BLaER1 treated with 17β-estradiol and CSF1 and Interleukin-3, amounts not matched to agents 10 nM and 100 nM (cell line): ENCODE data around the gene IL18RAP.

Experiments
- H3K27ac ChIP-seq, 11 experiments: shearing (Covaris generic); formaldehyde crosslinking; 2 replicates each; pipeline ENCODE4 v1.8.1; 2022
- H3K27me3 ChIP-seq, 11 experiments: shearing (Covaris generic); formaldehyde crosslinking; 2 replicates each; pipeline ENCODE4 v1.8.1; 2022
- H3K36me3 ChIP-seq, 11 experiments: shearing (Covaris generic); formaldehyde crosslinking; 2 replicates each; pipeline ENCODE4 v1.8.1; 2022
- H3K4me1 ChIP-seq, 10 experiments: shearing (Covaris generic); formaldehyde crosslinking; 2 replicates each; pipeline ENCODE4 v1.8.1; 2022
- H3K4me2 ChIP-seq, 11 experiments: shearing (Covaris generic); formaldehyde crosslinking; 2 replicates each; pipeline ENCODE4 v1.8.1; 2022
- H3K4me3 ChIP-seq, 10 experiments: shearing (Covaris generic); formaldehyde crosslinking; 2 replicates each; pipeline ENCODE4 v1.8.1; 2022
- H3K9ac ChIP-seq, 11 experiments: shearing (Covaris generic); formaldehyde crosslinking; 2 replicates each; pipeline ENCODE4 v1.8.1; 2022
- H3K9me3 ChIP-seq, 11 experiments: shearing (Covaris generic); formaldehyde crosslinking; replicated peaks in 1 of 11; 2 replicates each; pipeline ENCODE4 v1.8.1; 2022
- H4K20me1 ChIP-seq, 11 experiments: shearing (Covaris generic); formaldehyde crosslinking; 2 replicates each; pipeline ENCODE4 v1.8.1; 2022
- Cebpa-rat ChIP-seq, 11 experiments: shearing (Covaris generic); IDR thresholded peaks; 2 replicates each; pipeline ENCODE4 v1.8.1; 2022

IL18RAP gene

DNA sequence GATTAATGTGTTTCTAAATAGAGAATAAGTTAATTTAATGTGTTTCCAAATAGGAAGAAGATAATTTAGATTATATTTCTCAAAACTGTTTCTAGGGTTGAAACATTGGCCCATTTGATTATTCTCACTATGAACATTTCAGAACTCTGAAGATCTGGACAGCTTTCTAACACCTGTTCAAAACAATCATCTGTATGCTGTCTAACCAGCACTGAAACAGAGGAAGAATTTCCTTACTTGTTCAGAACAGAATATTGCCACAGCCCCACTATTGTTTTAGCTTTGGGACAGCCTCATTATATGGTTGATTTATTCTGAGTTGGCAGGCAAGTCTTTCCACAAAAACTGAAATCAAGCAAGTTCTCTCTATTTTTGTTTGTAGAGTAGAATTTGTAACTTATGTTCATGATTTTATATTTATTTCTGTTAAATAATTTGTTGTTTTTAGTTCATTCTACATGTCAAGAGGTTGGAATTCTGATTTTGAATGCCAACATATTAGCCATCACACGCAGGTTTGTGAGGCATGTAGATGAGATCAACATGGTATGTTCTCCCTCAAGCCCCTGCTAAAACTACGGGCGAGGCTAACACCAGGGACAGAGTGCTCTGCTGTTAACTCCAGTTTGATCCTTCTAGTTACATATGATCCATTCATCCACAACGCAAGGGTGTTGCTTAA, 11.2 kb downstream of the IL18RAP start:
- H3K9ac ChIP-seq = no peak overlapping the region
- no peak overlapping the region for H3K27ac ChIP-seq
- no peaks in the 10 kb centered on the region for H3K27me3 ChIP-seq
- no peak overlapping the region for H3K4me3 ChIP-seq
- H3K4me2 ChIP-seq = no peak overlapping the region
- TF ChIP-seq Cebpa-rat (IDR thresholded peaks at IDR 0.05) = no peak
- 0 out of 22 replicates have a peak, but pooled peaks cover 0 to 6% (median 0%) of the 10 kb centered on the region in 11 experiments for H3K9me3 ChIP-seq
- no peaks in the 10 kb centered on the region for H4K20me1 ChIP-seq
- no peaks in the 10 kb centered on the region for H3K36me3 ChIP-seq
- H3K4me1 ChIP-seq = peaks cover 38 to 49% (median 42%) of the 10 kb centered on the region in 10 experiments

DNA sequence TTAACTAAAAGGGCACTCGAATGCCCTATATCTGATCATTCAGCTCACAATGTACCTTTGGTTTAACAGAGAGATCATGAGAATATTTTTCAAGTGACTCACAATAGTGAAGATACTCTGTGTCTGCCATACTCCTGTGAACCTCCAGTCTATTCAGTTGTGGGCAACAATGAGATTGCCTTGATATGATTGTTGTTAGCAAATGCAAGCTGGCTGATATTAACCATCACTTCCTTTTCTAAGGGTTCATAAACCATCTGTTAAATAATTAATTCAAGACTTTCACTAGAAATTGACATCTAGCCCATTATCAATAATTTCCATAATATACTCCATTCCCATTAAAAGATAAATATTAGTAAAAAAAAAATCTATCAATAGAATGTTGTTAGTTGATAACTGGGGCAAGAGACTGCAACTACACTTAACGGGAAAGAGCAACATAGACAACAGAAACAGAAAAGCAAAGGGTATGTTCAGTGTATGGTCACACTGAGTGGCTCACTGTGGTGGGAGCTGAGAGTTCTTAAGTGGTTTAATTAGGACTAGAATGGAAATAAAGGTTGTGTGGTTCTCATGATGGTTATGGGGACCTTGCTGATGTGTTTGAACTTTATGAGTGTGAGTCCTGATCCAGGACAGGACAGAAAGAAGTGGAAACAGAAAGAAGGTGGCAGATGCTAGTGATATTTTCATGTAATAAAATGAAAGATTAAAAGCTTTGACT, 11.9 kb downstream of the IL18RAP start:
- H3K4me3 ChIP-seq = no peak overlapping the region
- peak overlapping the region; percentile 67 to 87 (median 75); a peak in 18 of 22 replicates for H3K4me2 ChIP-seq
- no peak overlapping the region for H3K27ac ChIP-seq
- H3K9ac ChIP-seq = no peak overlapping the region
- H3K36me3 ChIP-seq = no peaks in the 10 kb centered on the region
- TF ChIP-seq Cebpa-rat (IDR thresholded peaks at IDR 0.05) = no peak
- 0 out of 22 replicates have a peak, but pooled peaks cover 0 to 6% (median 0%) of the 10 kb centered on the region in 11 experiments for H3K9me3 ChIP-seq
- H3K4me1 ChIP-seq = peaks cover 38 to 53% (median 43%) of the 10 kb centered on the region in 10 experiments
- H4K20me1 ChIP-seq = no peaks in the 10 kb centered on the region
- no peaks in the 10 kb centered on the region for H3K27me3 ChIP-seq

DNA sequence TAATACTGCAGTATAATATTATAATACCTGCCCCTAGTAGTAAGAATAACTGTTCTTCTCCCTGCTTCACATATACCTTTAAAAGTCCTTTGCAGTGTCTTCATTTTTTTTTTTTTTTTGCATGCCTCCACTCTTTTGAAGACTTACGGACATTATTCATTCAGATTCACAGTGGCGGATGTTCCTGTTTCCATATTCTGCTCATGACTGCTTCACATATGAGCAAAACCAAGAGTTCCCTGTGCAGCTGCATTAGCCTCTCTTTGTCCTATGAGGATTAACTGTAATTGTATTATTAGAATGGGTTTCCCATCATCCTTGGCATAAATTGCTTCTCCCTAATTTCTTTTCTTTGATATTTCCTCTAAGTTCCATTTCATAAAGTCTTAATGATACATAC, 12.8 kb downstream of the IL18RAP start:
- Histone ChIP-seq H3K36me3 (no peaks in the 10 kb centered on the region), H3K9ac (peak overlapping the region in 2 of 11 experiments; percentile 34 to 48; a peak in 2 of 22 replicates)

DNA sequence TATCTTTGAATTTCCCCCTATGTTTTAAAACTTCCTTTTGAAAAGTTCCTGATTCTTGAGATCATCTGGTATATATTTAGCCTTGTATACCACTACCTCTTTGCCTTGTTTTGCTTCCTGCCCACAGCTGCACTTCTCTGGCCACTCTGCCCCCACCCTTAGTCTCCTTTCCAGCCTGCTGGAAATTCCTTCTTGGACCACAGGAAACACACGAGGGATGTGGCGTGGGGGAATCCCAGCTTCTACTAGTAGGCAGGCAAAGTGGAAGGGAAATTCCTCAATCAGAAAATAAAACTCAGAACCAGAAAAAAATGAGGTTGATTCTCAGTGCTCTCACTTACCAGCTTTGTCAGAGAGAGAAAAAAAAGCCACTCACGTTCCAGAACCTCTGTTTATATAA, 13.4 kb downstream of the IL18RAP start:
- Histone ChIP-seq H3K9ac (peak overlapping the region in 3 of 11 experiments; percentile 34 to 48 (median 42); a peak in 3 of 22 replicates), H3K27me3 (no peaks in the 10 kb centered on the region), H3K4me2 (peak overlapping the region; percentile 67 to 87 (median 75)), H3K36me3 (no peaks in the 10 kb centered on the region), H3K4me3 (no peak overlapping the region), H3K4me1 (peaks cover 38 to 53% (median 43%) of the 10 kb centered on the region in 10 experiments), H3K9me3 (0 out of 22 replicates have a peak, but pooled peaks cover 0 to 6% (median 0%) of the 10 kb centered on the region in 11 experiments), H4K20me1 (no peaks in the 10 kb centered on the region), H3K27ac (peak overlapping the region in 10 of 11 experiments; percentile 24 to 63 (median 43); a peak in 14 of 22 replicates)
- TF ChIP-seq Cebpa-rat (IDR thresholded peaks at IDR 0.05) = no peak

More for the DNA sequence above, 12.8 kb downstream of the IL18RAP start:
- Histone ChIP-seq H4K20me1 (no peaks in the 10 kb centered on the region), H3K4me3 (no peak overlapping the region), H3K27ac (peak overlapping the region in 9 of 11 experiments; percentile 24 to 63 (median 40); a peak in 12 of 22 replicates), H3K9me3 (0 out of 22 replicates have a peak, but pooled peaks cover 0 to 6% (median 0%) of the 10 kb centered on the region in 11 experiments), H3K4me2 (peak overlapping the region; percentile 67 to 87 (median 75)), H3K27me3 (no peaks in the 10 kb centered on the region), H3K4me1 (peaks cover 38 to 53% (median 43%) of the 10 kb centered on the region in 10 experiments)
- no peak for TF ChIP-seq Cebpa-rat (IDR thresholded peaks at IDR 0.05)

DNA sequence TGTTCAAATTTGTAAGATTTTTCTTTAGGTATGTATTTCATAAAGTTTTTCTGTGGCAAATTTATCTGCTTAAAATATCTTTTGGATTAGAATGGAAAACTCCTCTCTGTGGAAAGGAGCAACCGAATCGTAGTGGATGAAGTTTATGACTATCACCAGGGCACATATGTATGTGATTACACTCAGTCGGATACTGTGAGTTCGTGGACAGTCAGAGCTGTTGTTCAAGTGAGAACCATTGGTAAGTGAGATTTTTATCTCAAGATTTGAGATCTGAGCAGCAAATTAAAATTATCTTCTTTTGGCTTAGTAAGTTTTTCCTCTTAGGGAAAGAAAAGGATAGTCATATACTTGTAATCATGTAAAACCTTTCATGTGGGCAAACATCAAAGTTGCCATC, 14.2 kb downstream of the IL18RAP start:
- no peak overlapping the region for H3K4me3 ChIP-seq
- no peaks in the 10 kb centered on the region for H3K27me3 ChIP-seq
- no peaks in the 10 kb centered on the region for H3K36me3 ChIP-seq
- TF ChIP-seq Cebpa-rat (IDR thresholded peaks at IDR 0.05) = no peak
- 0 out of 22 replicates have a peak, but pooled peaks cover 0 to 4% (median 0%) of the 10 kb centered on the region in 11 experiments for H3K9me3 ChIP-seq
- no peaks in the 10 kb centered on the region for H4K20me1 ChIP-seq
- H3K9ac ChIP-seq = no peak overlapping the region
- peak overlapping the region in 10 of 11 experiments; percentile 13 to 87 (median 72); a peak in 20 of 22 replicates for H3K4me2 ChIP-seq
- peaks cover 38 to 53% (median 43%) of the 10 kb centered on the region in 10 experiments for H3K4me1 ChIP-seq
- H3K27ac ChIP-seq = 0 out of 22 replicates have a peak overlapping the region, but pooled peaks of 1 of the 11 experiments have one; percentile 6

DNA sequence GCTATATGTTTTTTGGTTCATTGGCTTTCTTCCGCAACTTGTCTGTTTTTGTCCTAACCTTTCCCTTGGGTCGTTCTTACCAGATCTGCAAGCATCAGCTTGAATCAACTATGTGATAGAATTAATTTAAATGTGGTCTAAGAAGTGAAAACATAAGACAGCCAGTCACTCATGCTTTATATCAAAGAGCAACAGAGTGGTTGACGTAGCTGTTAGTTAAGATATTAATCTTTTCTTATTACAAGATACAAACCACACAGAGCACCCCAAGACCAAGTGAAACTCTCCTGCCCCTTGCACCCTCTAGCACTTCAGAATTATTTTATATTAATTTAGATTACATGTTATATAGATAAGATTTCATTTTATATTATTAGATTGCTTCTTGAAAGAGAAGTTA, 15.2 kb downstream of the IL18RAP start:
- peak overlapping the region in 10 of 11 experiments; percentile 35 to 82 (median 68); a peak in 20 of 22 replicates for H3K4me2 ChIP-seq
- H3K4me1 ChIP-seq = peaks cover 38 to 56% (median 43%) of the 10 kb centered on the region in 10 experiments
- H3K4me3 ChIP-seq = no peak overlapping the region
- 0 out of 22 replicates have a peak, but pooled peaks cover 0 to 3% (median 0%) of the 10 kb centered on the region in 11 experiments for H3K9me3 ChIP-seq
- peak overlapping the region in 1 of 11 experiments; percentile 12; a peak in 1 of 22 replicates for H3K27ac ChIP-seq
- no peaks in the 10 kb centered on the region for H4K20me1 ChIP-seq
- H3K27me3 ChIP-seq = no peaks in the 10 kb centered on the region
- no peak for TF ChIP-seq Cebpa-rat (IDR thresholded peaks at IDR 0.05)
- H3K9ac ChIP-seq = no peak overlapping the region
- no peaks in the 10 kb centered on the region for H3K36me3 ChIP-seq

DNA sequence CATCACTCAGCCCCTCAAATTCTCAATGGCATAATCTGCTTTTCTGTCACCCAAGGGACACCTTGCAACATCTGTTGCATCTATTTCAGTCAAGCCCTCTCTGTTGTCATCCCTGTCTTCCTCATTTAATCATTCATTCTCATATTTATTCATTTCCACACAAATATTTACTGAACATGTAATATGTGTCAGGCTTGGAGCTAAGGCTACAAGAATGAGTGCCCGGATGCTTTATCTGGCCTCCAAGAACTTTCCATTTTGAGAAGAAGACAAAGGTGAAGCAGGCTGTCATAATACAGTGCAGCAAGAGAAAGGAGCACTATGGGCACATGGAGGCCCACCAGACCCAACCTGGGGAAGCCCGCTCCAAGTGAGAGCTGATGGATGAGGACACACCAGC, 15.6 kb downstream of the IL18RAP start:
- no peak overlapping the region for H3K4me3 ChIP-seq
- peaks cover 38 to 57% (median 43%) of the 10 kb centered on the region in 10 experiments for H3K4me1 ChIP-seq
- peak overlapping the region in 10 of 11 experiments; percentile 35 to 82 (median 68); a peak in 19 of 22 replicates for H3K4me2 ChIP-seq
- TF ChIP-seq Cebpa-rat (IDR thresholded peaks at IDR 0.05) = no peak
- no peaks in the 10 kb centered on the region for H3K27me3 ChIP-seq
- H3K9ac ChIP-seq = no peak overlapping the region
- peak overlapping the region in 1 of 11 experiments; percentile 43; a peak in 1 of 22 replicates for H3K27ac ChIP-seq
- H4K20me1 ChIP-seq = no peaks in the 10 kb centered on the region
- no peaks in the 10 kb centered on the region for H3K36me3 ChIP-seq
- no peaks in the 10 kb centered on the region for H3K9me3 ChIP-seq

DNA sequence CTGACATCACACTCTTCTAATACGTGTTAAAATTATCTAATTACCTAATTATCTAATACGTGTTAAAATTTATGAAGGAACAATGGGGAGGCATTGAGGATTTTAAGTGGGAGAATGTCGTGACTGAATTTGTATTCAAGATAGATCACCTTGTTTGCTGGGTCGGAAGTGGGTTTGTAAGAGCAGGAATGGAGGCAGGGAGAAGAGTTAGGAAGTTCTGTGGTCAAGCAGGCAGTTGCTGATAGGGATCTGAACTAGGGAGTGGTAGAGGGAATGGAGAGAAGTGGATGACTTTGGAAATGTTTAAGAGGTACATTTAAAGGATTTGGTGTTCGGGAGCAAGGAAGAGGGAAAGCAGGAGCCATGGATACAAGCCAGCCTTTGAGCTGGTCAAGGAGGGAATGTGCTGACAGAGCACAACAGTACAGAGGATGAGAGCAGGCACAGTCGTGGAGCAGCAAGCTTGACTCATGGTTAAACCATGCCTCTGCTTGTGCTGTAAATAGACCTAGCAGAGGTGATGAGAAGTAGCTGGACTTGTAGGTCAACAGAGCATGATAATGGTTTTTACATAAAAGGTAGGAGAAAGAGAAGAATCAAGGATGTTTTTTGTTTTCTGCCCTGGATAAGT, 16.2 kb downstream of the IL18RAP start:
- no peak overlapping the region for H3K9ac ChIP-seq
- H3K4me1 ChIP-seq = peaks cover 38 to 57% (median 43%) of the 10 kb centered on the region in 10 experiments
- no peaks in the 10 kb centered on the region for H4K20me1 ChIP-seq
- TF ChIP-seq Cebpa-rat (IDR thresholded peaks at IDR 0.05) = no peak
- H3K4me2 ChIP-seq = peak overlapping the region in 9 of 11 experiments; percentile 35 to 82 (median 68); a peak in 13 of 22 replicates
- 0 out of 22 replicates have a peak overlapping the region, but pooled peaks of 1 of the 11 experiments have one; percentile 43 for H3K27ac ChIP-seq
- no peaks in the 10 kb centered on the region for H3K36me3 ChIP-seq
- H3K27me3 ChIP-seq = no peaks in the 10 kb centered on the region
- H3K4me3 ChIP-seq = no peak overlapping the region
- no peaks in the 10 kb centered on the region for H3K9me3 ChIP-seq
